ENCODE data around the gene TMEM132C. TPM values are rescaled to one million over a fixed set of nuclear protein-coding genes. Genes with fewer than 3 reads are reported as not detected.

TMEM132C gene
- total and polyA plus RNA-seq, 2 donors (not counting 3 experiments of a cell fraction or from before 2014, with no cell fraction given) = not detected

DNA sequence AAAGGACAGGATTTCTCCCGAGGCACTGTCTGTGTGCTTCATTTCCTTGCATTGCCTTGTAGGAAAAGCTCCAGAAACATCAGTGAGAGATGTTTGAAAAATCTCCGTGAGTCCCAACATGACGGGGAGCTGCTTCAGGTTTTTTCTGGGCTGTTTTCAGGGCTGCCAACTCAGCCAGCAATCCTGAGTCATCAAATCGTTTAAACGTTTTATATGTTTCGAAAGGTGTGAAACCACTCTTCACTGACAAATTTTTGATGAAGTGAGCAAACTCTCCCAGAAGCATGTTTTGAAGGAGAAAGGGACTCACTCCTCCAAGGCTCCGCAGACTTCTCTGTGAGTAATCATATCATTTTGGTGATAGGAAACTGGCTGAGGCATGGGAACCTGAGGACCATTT is 240.5 kb downstream of the TMEM132C start:
- TF ChIP-seq, protein P1, sequence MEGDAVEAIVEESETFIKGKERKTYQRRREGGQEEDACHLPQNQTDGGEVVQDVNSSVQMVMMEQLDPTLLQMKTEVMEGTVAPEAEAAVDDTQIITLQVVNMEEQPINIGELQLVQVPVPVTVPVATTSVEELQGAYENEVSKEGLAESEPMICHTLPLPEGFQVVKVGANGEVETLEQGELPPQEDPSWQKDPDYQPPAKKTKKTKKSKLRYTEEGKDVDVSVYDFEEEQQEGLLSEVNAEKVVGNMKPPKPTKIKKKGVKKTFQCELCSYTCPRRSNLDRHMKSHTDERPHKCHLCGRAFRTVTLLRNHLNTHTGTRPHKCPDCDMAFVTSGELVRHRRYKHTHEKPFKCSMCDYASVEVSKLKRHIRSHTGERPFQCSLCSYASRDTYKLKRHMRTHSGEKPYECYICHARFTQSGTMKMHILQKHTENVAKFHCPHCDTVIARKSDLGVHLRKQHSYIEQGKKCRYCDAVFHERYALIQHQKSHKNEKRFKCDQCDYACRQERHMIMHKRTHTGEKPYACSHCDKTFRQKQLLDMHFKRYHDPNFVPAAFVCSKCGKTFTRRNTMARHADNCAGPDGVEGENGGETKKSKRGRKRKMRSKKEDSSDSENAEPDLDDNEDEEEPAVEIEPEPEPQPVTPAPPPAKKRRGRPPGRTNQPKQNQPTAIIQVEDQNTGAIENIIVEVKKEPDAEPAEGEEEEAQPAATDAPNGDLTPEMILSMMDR (IDR thresholded peaks at IDR 0.05; ENCODE audit: extremely low read depth in 1 of 2, insufficient read depth in 1 of 2, low read depth in 1 of 2, low read length in 2 of 2) = no peak
- TF ChIP-seq FOS (IDR thresholded peaks at IDR 0.05; ENCODE audit: borderline replicate concordance, insufficient read depth, low read length) = no peak
- TF ChIP-seq EZH2 (IDR thresholded peaks at IDR 0.05; ENCODE audit: borderline replicate concordance, low read depth, low read length, severe bottlenecking) = no peak
- TF ChIP-seq, protein P2, sequence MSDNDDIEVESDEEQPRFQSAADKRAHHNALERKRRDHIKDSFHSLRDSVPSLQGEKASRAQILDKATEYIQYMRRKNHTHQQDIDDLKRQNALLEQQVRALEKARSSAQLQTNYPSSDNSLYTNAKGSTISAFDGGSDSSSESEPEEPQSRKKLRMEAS (IDR thresholded peaks at IDR 0.05; ENCODE audit: insufficient read depth, insufficient read length) = no peak
- TF ChIP-seq GATA2 (IDR thresholded peaks at IDR 0.05; ENCODE audit: insufficient read depth, insufficient read length, low read depth, low read length) = no peak
- no peak for TF ChIP-seq POLR2AphosphoS5 (IDR thresholded peaks at IDR 0.05; ENCODE audit: insufficient read depth, low read depth, low read length)
- no peak for TF ChIP-seq POLR2A (IDR thresholded peaks at IDR 0.05; ENCODE audit: low read depth, low read length)
- no peak for TF ChIP-seq JUN (IDR thresholded peaks at IDR 0.05; ENCODE audit: borderline replicate concordance, insufficient read depth, insufficient read length, low read depth)
- TF ChIP-seq MYC (IDR thresholded peaks at IDR 0.05; ENCODE audit: low read depth, low read length) = no peak
- Histone ChIP-seq H3K4me1 (ENCODE audit: control insufficient read depth, extremely low read depth, insufficient read depth, low read length) (no peaks in the 10 kb centered on the region), H3K9me3 (replicated peaks; ENCODE audit: control insufficient read depth, insufficient read depth, low read length) (peaks cover 19% of the 10 kb centered on the region), H3K79me2 (ENCODE audit: control insufficient read depth, insufficient read depth, low read length) (no peaks in the 10 kb centered on the region), H3K4me3 (replicated peaks in 1 of 3; ENCODE audit: insufficient read depth in 1 of 3, low read depth in 1 of 3, low read length in 3 of 3) (no peak overlapping the region), H3K27ac (ENCODE audit: insufficient read depth, low read depth, low read length) (no peak overlapping the region), H3K36me3 (ENCODE audit: control insufficient read depth in 2 of 2, extremely low read depth in 1 of 2, insufficient read depth in 2 of 2, low read length in 2 of 2) (no peaks in the 10 kb centered on the region), H3K9ac (replicated peaks; ENCODE audit: extremely low read depth, insufficient read depth, low read length) (no peak overlapping the region), H3K4me2 (ENCODE audit: insufficient read depth, low read length) (no peak overlapping the region), H2AFZ (ENCODE audit: low read depth, low read length) (no peak overlapping the region), H4K20me1 (replicated peaks; ENCODE audit: control insufficient read depth, extremely low read depth, insufficient read depth, low read length) (no peaks in the 10 kb centered on the region), H3K27me3 (ENCODE audit: control insufficient read depth in 2 of 2, insufficient read depth in 2 of 2, low read length in 2 of 2) (no peaks in the 10 kb centered on the region), H3K9me1 (replicated peaks; ENCODE audit: control insufficient read depth, extremely low read depth, insufficient read depth, low read length) (no peaks in the 10 kb centered on the region)
- CTCF ChIA-PET = no interaction called here
- DNase-seq (ENCODE audit: low read depth, low spot score) (no peak), FAIRE-seq (no peak)
- dilution Hi-C loops (cut with MboI; ENCODE audit: extremely low pct_ligation_motif_present, low sequenced_read_pairs) = no loop called here
- BruUV-seq (replicated peaks) = no TSS peak
- intact Hi-C loops (cut with micrococcal nuclease) = no loop called here
- POLR2A ChIA-PET = no interaction called here

Data from endothelial cell of umbilical vein (primary cell).